Measurements from ENCODE around the gene BARHL1.
A peak's percentile ranks its signal among the peaks of the same experiment; 100 is the strongest.

BARHL1 gene

DNA sequence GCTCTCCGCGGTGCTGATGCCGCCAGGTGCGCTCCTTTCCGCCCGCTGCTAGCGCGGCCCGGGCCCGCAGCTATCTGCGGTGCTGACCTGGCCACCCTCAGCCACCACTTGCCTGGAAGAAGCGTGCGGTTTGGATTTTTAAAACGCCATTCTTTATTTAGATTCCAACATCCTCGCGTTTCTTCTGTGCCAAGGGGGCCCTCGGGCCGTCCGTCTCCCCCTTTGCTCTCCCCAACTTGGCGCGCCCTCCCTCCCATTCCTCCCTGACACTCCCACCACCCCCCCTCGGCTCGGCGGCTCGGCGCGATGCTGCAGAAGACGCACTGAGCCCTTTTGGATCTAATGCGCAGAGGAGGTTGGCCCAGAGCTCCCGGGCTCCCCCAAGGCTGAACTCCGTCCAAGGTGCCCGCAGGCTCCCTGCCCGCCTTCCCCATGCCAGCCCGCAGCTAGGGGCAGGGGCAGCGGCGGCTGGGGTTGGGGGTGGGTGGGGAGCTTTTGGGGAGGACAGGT is at the start of gene BARHL1:
BARHL1 (plus strand) TSS at position 331 of the 510 bp plus-strand sequence. CDS start 192 bp downstream, outside the sequence.
- Mint-ChIP-seq H3K27ac (peak within 1 kb of the TSS; percentile 70), H3K27me3 (ENCODE audit: low read depth) (peaks cover 85% of the 10 kb centered on the region), H3K36me3 (ENCODE audit: low read depth) (no peaks in the 10 kb centered on the region), H3K9me3 (no peaks in the 10 kb centered on the region), H3K4me3 (peak within 1 kb of the TSS; percentile 78), H3K4me1 (ENCODE audit: low read depth) (peaks cover 3% of the 10 kb centered on the region)
- DNase-seq (ENCODE audit: low spot score), result no peak

DNA sequence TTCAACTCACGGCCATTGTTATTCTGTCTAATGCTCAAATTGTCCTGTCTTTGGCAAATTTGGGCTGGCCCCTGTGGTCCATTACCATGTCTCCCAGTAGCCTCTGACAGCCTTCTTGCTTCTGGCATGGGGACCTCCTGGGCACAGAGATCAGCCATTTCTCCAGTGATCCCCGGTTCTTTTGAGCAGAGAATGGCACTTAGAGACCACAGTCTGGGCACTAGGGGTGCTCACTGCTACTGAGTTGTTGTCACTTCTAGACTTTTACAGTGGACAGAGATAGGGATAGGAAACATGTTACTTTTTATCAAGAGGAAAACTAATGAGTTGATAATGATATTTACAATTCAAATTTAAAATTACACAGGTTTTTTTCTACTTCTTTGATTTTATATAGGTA is 47.6 kb upstream of the BARHL1 start:
- H3K27me3 Mint-ChIP-seq (ENCODE audit: low read depth), result peaks cover 10% of the 10 kb centered on the region
- H3K9me3 Mint-ChIP-seq, result peaks cover 4% of the 10 kb centered on the region
- no peak overlapping the region for H3K27ac Mint-ChIP-seq
- DNase-seq (ENCODE audit: low spot score), result no peak
- H3K4me1 Mint-ChIP-seq (ENCODE audit: low read depth), result no peaks in the 10 kb centered on the region
- no peak overlapping the region for H3K4me3 Mint-ChIP-seq
- H3K36me3 Mint-ChIP-seq (ENCODE audit: low read depth), result no peaks in the 10 kb centered on the region

DNA sequence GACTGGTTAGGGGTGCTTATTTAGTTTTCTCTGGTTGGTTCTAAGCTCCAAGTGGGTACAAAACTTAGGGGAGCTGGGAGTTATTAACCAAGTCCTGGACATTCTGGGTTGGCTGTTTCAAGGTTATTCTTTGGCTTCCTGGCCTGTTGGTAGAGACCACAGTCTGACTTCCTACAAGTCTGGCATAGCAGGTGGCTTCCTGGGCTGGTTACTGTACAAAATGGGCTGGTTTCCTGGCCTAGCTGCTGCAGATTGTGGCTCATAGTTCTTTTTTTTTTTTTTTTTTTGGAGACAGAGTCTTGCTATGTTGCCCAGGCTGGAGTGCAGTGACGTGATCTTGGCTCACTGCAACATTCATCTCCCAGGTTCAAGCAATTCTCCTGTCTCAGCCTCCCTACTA is 46.3 kb upstream of the BARHL1 start:
- Mint-ChIP-seq H3K4me3 (no peak overlapping the region), H3K9me3 (peaks cover 4% of the 10 kb centered on the region), H3K27me3 (ENCODE audit: low read depth) (peaks cover 4% of the 10 kb centered on the region), H3K4me1 (ENCODE audit: low read depth) (no peaks in the 10 kb centered on the region), H3K36me3 (ENCODE audit: low read depth) (no peaks in the 10 kb centered on the region), H3K27ac (no peak overlapping the region)
- no peak for DNase-seq (ENCODE audit: low spot score)

DNA sequence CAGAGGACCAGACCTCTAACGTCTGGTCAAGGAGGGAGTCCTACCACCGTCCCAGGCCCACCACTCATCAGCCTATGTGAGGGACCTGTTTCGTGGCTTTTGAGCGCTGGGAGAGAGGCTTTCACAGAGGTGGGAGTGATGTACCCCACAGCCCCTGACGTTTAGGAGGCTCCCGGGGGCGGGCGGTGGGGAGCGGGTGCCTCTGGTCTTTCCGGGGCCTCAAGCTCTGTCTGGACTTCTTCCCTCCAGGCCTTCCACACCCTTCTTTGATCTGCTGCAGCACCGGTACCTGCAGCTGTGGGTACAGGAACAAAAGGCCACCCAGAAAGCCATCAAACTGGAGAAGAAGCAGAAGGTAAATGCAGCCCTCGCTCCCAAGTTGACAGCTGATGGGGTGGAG is 45.1 kb upstream of the BARHL1 start:
- Mint-ChIP-seq H3K4me3 (no peak overlapping the region), H3K4me1 (ENCODE audit: low read depth) (no peaks in the 10 kb centered on the region), H3K27ac (no peak overlapping the region), H3K27me3 (ENCODE audit: low read depth) (peaks cover 2% of the 10 kb centered on the region), H3K9me3 (peaks cover 4% of the 10 kb centered on the region), H3K36me3 (ENCODE audit: low read depth) (no peaks in the 10 kb centered on the region)
- no peak for DNase-seq (ENCODE audit: low spot score)

DNA sequence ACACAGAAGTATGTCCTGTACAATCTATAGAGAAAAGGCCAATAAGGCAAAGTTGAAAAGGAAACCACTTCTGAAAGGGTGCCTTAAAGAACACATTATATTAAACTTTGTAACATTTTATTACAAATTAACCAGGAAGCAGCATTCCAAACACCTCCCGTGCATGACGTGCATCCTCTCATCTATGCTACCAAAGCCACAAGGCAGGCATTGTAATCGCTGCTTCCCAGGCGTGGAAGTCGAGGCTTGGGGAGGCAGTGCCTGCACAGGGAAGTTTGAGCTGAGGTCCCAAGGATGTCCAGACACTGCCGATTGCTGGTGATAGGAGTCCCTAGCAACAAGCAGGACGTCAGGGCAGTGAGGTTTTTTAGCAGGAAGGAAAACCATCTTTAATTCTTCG is 44.3 kb upstream of the BARHL1 start:
- Mint-ChIP-seq H3K4me1 (ENCODE audit: low read depth) (no peaks in the 10 kb centered on the region), H3K36me3 (ENCODE audit: low read depth) (no peaks in the 10 kb centered on the region), H3K27me3 (ENCODE audit: low read depth) (peaks cover 2% of the 10 kb centered on the region), H3K9me3 (peaks cover 4% of the 10 kb centered on the region), H3K27ac (no peak overlapping the region), H3K4me3 (no peak overlapping the region)
- no peak for DNase-seq (ENCODE audit: low spot score)

DNA sequence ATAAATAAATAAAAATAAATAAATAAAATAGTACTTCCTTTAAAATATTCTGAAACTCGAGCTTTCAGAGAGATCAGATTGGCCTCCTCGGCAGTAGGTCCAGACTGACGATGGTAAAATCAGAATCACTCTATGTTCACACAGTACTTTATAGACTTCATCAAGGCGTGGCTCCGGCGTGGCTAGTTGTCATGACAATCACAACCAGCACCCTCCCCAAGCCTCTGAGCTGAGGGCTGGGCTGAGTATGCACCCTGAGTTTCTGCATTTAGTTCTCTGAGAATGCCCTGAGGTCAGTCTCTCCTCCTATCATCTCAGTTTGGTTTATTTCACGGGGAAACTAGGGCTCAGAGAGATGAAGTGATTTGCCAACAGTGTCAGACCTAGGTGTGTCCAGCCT is 43.3 kb upstream of the BARHL1 start:
- Mint-ChIP-seq H3K4me3 (no peak overlapping the region), H3K4me1 (ENCODE audit: low read depth) (no peaks in the 10 kb centered on the region), H3K9me3 (peaks cover 4% of the 10 kb centered on the region), H3K27ac (no peak overlapping the region), H3K36me3 (ENCODE audit: low read depth) (no peaks in the 10 kb centered on the region), H3K27me3 (ENCODE audit: low read depth) (peaks cover 2% of the 10 kb centered on the region)
- no peak for DNase-seq (ENCODE audit: low spot score)

DNA sequence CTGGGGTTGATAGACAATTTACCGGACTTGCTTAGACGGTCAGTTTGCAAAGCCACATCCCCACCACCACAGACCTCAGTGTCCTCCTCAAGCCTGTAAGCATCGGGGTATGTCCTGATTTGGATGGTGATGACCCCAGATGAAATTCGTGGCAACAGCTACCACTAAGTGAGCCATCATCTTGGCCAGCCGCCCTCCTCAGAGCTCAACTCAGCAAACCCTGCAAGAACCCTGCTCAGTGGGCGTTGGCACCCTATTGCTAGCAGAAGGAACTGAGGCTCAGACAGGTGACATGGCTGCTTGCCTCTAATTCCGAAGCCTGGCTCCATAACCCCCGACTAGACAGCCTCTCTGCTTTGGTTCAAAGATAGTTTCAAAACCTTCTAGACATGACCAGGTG is 41.4 kb upstream of the BARHL1 start:
- Mint-ChIP-seq H3K27me3 (ENCODE audit: low read depth) (peaks cover 6% of the 10 kb centered on the region), H3K9me3 (no peaks in the 10 kb centered on the region), H3K36me3 (ENCODE audit: low read depth) (no peaks in the 10 kb centered on the region), H3K27ac (no peak overlapping the region), H3K4me3 (no peak overlapping the region), H3K4me1 (ENCODE audit: low read depth) (no peaks in the 10 kb centered on the region)
- DNase-seq (ENCODE audit: low spot score), result no peak

DNA sequence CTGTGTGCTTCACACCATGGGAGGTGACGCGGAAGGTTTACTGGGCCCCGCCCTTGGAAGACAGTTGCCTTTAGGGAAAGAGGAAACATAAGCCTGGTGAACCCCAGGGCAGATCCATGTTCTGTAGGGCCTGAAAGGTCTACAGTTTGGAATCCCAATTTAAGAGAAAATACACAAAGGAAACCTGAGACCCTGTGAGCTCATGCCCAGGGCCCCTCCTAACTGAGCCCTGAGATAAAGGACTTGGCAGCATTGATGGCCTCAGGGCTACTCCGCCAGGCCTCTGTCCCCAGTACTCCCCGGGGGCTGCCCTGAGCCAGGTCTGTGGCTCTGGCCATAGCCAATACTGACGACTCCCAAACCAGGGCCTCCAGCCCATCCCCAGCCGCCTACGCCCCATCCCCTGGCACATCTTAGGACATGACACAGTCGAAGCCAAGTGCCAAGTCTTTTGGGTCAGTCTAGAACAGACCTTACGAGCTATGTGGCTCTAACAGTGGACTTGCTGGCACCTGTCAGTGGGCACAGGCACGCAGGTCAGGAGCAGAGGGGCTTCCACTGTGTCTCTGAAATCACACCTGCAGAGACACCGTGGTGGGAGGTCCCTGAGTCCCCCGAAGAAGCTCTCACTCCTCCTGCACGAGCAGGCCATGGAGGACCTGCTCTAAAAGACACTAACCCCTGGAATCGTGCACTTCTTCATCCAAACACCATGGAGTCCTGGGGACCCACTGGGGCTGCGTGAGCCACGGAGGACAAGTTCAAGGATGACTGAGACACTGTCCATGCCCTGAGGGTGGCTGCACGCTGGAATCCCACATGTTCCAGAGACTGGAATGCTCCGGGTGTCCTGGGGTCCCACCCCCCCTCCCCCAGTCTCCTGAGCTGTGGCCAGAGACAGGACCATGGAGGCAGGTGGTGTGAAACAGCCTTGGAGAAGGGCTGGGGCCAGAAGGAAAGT is 40.3 kb upstream of the BARHL1 start:
- no peak for DNase-seq (ENCODE audit: low spot score)
- H3K36me3 Mint-ChIP-seq (ENCODE audit: low read depth), result no peaks in the 10 kb centered on the region
- no peak overlapping the region for H3K27ac Mint-ChIP-seq
- H3K4me1 Mint-ChIP-seq (ENCODE audit: low read depth), result no peaks in the 10 kb centered on the region
- no peaks in the 10 kb centered on the region for H3K9me3 Mint-ChIP-seq
- peaks cover 6% of the 10 kb centered on the region for H3K27me3 Mint-ChIP-seq (ENCODE audit: low read depth)
- no peak overlapping the region for H3K4me3 Mint-ChIP-seq

DNA sequence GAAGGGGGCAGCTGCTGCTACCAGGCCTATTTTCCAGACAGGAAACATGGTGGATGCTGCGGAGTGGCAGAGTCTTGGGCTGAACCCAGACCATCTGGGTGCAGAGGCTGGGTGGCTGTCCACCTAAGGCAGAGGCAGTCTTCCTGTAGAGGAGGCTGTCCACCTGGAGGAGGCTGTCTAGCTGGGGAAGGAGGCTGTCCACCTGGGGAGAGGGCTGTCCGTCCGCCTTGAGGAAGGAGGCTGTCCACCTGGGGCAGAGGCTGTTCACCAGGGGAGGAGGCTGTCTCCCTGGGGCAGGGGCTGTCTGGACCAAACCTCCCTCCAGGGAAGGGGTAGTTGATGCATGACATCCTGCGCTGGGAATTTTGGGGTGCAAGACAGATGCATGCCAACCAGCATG is 39.2 kb upstream of the BARHL1 start:
- no peaks in the 10 kb centered on the region for H3K4me1 Mint-ChIP-seq (ENCODE audit: low read depth)
- H3K27me3 Mint-ChIP-seq (ENCODE audit: low read depth), result peaks cover 6% of the 10 kb centered on the region
- H3K27ac Mint-ChIP-seq, result no peak overlapping the region
- no peaks in the 10 kb centered on the region for H3K36me3 Mint-ChIP-seq (ENCODE audit: low read depth)
- no peak for DNase-seq (ENCODE audit: low spot score)
- no peaks in the 10 kb centered on the region for H3K9me3 Mint-ChIP-seq
- no peak overlapping the region for H3K4me3 Mint-ChIP-seq

DNA sequence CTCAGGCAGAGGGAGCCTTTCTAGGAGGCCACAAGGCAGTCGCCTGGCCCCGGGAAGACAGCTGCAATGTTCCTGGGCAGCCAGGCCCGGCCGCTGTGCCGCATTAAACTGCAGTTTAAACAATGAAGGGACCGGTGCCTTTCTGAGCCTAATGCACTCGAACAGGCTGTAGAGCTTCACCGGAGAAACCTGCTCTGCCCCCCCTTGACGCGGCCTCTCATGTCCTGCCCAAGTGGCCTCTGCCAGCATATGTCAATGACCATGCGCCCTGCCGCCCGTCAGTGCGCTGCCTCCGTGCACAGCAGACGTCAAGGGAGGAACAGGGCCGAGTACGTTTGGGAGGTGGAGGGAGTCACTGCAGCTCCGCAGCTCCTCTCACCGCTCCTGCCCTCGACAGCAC is 38.4 kb upstream of the BARHL1 start:
- DNase-seq (ENCODE audit: low spot score), result no peak
- no peak overlapping the region for H3K4me3 Mint-ChIP-seq
- no peaks in the 10 kb centered on the region for H3K36me3 Mint-ChIP-seq (ENCODE audit: low read depth)
- H3K4me1 Mint-ChIP-seq (ENCODE audit: low read depth), result no peaks in the 10 kb centered on the region
- no peaks in the 10 kb centered on the region for H3K9me3 Mint-ChIP-seq
- peaks cover 6% of the 10 kb centered on the region for H3K27me3 Mint-ChIP-seq (ENCODE audit: low read depth)
- H3K27ac Mint-ChIP-seq, result no peak overlapping the region

DNA sequence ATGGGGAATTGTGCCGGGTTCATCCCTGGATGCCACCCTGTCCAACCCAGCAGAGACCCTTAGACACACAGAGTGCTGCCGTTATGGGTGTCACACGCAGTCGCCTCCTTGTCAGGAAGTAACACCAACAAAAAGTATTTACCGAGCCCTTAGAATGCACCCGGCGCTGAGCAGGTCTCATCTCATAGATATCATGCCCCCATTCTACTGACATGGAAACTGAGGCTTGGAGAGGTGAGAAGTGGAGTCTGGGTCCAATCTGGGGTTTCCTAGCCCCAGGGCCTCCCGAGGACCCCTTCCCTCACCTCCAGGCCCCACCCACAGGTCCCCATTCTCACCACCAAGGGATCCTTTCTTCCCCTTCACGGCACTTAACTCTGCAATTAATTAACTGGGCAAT is 36.8 kb upstream of the BARHL1 start:
- H3K4me3 Mint-ChIP-seq, result no peak overlapping the region
- no peak for DNase-seq (ENCODE audit: low spot score)
- no peaks in the 10 kb centered on the region for H3K9me3 Mint-ChIP-seq
- no peaks in the 10 kb centered on the region for H3K36me3 Mint-ChIP-seq (ENCODE audit: low read depth)
- peaks cover 6% of the 10 kb centered on the region for H3K27me3 Mint-ChIP-seq (ENCODE audit: low read depth)
- H3K4me1 Mint-ChIP-seq (ENCODE audit: low read depth), result no peaks in the 10 kb centered on the region
- H3K27ac Mint-ChIP-seq, result no peak overlapping the region

DNA sequence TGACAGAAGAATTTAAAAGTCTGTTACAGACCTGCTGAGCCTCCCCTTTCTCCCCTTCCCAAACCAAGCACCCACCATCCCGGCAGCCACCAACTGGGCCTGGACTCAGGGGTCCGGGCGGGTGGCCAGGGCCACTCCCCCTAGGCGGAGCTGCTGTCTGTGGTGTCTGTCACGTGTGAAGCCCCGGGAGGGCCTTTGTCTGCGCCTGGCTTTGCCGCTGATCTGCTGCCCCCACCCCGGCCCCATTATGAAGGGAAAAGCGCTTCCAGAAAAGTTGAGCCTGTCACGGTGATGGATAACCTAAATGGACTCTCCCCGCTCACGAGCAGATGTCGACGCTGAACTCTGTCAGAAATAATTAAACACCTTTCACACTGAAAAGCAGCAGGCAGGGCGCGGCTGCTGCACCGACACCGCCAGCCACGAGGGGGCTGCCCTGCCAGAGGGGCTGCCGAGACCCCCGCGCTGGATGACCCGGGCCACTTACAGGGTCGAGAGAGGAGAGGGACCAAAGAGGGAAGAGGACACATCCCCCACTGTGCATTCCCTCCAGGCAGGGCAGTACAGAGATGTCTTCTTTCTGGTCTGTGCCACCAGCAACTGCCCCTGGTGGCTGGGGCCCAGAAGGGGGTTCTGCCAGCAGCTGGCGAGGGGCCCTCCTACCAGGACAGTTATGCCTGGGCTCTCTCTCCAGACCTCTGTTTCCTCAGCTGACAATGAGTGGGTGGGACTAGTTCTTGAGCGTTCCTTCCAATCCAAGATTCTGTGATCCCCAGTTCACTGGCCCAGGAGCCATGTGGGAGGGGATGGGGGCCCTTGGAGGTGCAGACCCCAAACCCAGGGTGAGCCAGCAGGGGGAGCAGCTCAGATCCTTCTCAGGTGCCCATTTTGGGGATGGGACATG is 36.0 kb upstream of the BARHL1 start:
- no peak for DNase-seq (ENCODE audit: low spot score)
- Mint-ChIP-seq H3K9me3 (no peaks in the 10 kb centered on the region), H3K4me1 (ENCODE audit: low read depth) (no peaks in the 10 kb centered on the region), H3K27me3 (ENCODE audit: low read depth) (peaks cover 6% of the 10 kb centered on the region), H3K36me3 (ENCODE audit: low read depth) (no peaks in the 10 kb centered on the region), H3K27ac (no peak overlapping the region), H3K4me3 (no peak overlapping the region)

DNA sequence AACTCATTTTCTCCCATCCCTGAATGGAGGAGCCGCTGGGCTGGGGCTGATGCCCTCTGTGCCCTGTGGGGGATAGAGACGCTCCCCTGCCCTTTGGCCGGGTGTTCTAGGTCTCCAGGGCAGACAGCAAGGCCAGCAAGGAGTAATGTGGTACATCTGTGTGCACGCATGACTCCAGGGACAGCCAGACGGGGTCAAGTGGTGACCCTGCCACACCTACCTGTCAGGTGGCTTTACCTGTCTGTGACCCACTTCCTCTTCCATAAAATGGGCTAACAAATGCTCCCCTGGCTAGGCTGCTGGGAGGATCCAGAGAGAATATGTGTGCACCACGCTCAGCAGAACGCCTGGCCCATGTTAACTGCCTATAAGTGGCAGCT is 35.4 kb upstream of the BARHL1 start:
- Mint-ChIP-seq H3K27ac (no peak overlapping the region), H3K9me3 (no peaks in the 10 kb centered on the region), H3K4me1 (ENCODE audit: low read depth) (no peaks in the 10 kb centered on the region), H3K36me3 (ENCODE audit: low read depth) (no peaks in the 10 kb centered on the region), H3K4me3 (no peak overlapping the region), H3K27me3 (ENCODE audit: low read depth) (peaks cover 6% of the 10 kb centered on the region)
- no peak for DNase-seq (ENCODE audit: low spot score)

DNA sequence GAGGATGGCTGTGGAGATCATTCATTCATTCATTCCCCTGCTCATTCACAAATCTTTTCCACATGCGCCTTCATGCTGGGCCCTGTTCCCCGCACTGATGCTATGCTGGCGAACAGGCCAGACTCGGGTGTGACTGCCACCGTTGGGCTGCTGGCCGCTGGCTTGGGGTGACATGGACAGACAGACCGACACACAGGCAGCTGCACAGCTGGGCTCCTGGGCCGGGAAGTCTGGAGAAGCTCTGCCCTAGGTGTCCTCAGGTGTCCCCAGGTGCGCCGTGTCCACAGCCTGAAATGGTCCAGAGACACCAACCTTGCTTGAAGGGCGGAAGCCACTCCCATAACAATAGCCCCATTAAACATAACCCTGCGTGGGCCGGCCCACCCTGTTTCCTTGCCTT is 35.0 kb upstream of the BARHL1 start:
- Mint-ChIP-seq H3K27me3 (ENCODE audit: low read depth) (peaks cover 6% of the 10 kb centered on the region), H3K36me3 (ENCODE audit: low read depth) (no peaks in the 10 kb centered on the region), H3K4me3 (no peak overlapping the region), H3K4me1 (ENCODE audit: low read depth) (no peaks in the 10 kb centered on the region), H3K9me3 (no peaks in the 10 kb centered on the region), H3K27ac (no peak overlapping the region)
- no peak for DNase-seq (ENCODE audit: low spot score)
